ENCODE data around the gene POU2AF3. TPM values are rescaled to one million over a fixed set of nuclear protein-coding genes. Genes with fewer than 3 reads are reported as not detected.

Gene POU2AF3
- polyA plus RNA-seq, 2 of the 4 experiments (the other 2 are of a cell fraction): 0.63 to 2.9 TPM

- DNase-seq (ENCODE audit: low read depth in 1 of 2, low spot score in 1 of 2) (no peak), ATAC-seq (no peak), FAIRE-seq (no peak)
- 97% methylated on average over 10 of the region's 10 CpGs for WGBS (ENCODE audit: missing lambda C conversion rate)
- ChIA-PET CTCF (interaction anchor here (1.7 to 1.9 kb wide), 3 partner anchors 121 to 132 kb away, joined by 6 to 13 read pairs (median 7); no protein-coding TSS in a partner anchor), POLR2A (no interaction called here)
- Histone ChIP-seq H3K27ac (no peak overlapping the region), H3K4me3 (no peak overlapping the region), H3K4me1 (peaks cover 3% of the 10 kb centered on the region; the same call in 2 of the 3 replicates), H3K9me3 (no peaks in the 10 kb centered on the region), H3K4me2 (no peak overlapping the region)
- TF ChIP-seq RAD21 (conservative IDR thresholded peaks at IDR 0.05 in 1 of 2, IDR thresholded peaks at IDR 0.05 in 1 of 2): no peak
- TF ChIP-seq MYC (IDR thresholded peaks at IDR 0.05; ENCODE audit: borderline replicate concordance, low read length): no peak
- no peak for TF ChIP-seq KDM1A (IDR thresholded peaks at IDR 0.05; ENCODE audit: low read depth)
- no peak for TF ChIP-seq ZFP36 (IDR thresholded peaks at IDR 0.05; ENCODE audit: borderline replicate concordance, partially characterized antibody)
- TF ChIP-seq POLR2AphosphoS2 (conservative IDR thresholded peaks at IDR 0.05; ENCODE audit: low read length): no peak
- no peak for TF ChIP-seq ZC3H11A (IDR thresholded peaks at IDR 0.05)
- no peak for TF ChIP-seq HES2 (IDR thresholded peaks at IDR 0.05)
- TF ChIP-seq CHD4 (IDR thresholded peaks at IDR 0.05; ENCODE audit: borderline replicate concordance): no peak
- no peak for TF ChIP-seq TP53 (CRISPR knock-in tag; IDR thresholded peaks at IDR 0.05)
Measured at GRCh38 chr11:111297696-111298095, 650 bp upstream of the POU2AF3 start.

GRCh38 chr11:111299101-111300026, 1.0 kb downstream of the POU2AF3 start:
- DNase-seq (ENCODE audit: low read depth in 1 of 2, low spot score in 1 of 2) (peak; percentile 58 to 60), FAIRE-seq (no peak), ATAC-seq (peak; percentile 95 to 97)
- TF ChIP-seq HDAC2 (IDR thresholded peaks at IDR 0.05) (no peak), POLR2AphosphoS2 (conservative IDR thresholded peaks at IDR 0.05; ENCODE audit: low read length) (no peak), TFCP2L1 (CRISPR knock-in tag; IDR thresholded peaks at IDR 0.05) (no peak), CHD4 (IDR thresholded peaks at IDR 0.05; ENCODE audit: borderline replicate concordance) (no peak), MAZ (IDR thresholded peaks at IDR 0.05; ENCODE audit: borderline replicate concordance, low read depth, low read length) (no peak), EP300 (IDR thresholded peaks at IDR 0.05) (no peak), POLR2A (IDR thresholded peaks at IDR 0.05; ENCODE audit: low read length) (peak; percentile 25; the same call in 1 of the 2 replicates), NR3C1 (IDR thresholded peaks at IDR 0.05) (no peak), SREBF2 (IDR thresholded peaks at IDR 0.05) (no peak), PHF8 (IDR thresholded peaks at IDR 0.05; ENCODE audit: borderline replicate concordance, low read depth) (peak; percentile 39; the same call in 1 of the 2 replicates), CEBPB (IDR thresholded peaks at IDR 0.05) (no peak), FOSB (CRISPR knock-in tag; IDR thresholded peaks at IDR 0.05) (no peak), RAD21 (conservative IDR thresholded peaks at IDR 0.05 in 1 of 2, IDR thresholded peaks at IDR 0.05 in 1 of 2) (peak; percentile 39 to 56), SMC3 (IDR thresholded peaks at IDR 0.05) (peak; percentile 37; the same call in 2 of the 3 replicates), MAX (IDR thresholded peaks at IDR 0.05) (peak; percentile 44; the same call in 1 of the 2 replicates), KDM1A (IDR thresholded peaks at IDR 0.05; ENCODE audit: low read depth) (no peak)
- TF ChIP-seq, protein P1, sequence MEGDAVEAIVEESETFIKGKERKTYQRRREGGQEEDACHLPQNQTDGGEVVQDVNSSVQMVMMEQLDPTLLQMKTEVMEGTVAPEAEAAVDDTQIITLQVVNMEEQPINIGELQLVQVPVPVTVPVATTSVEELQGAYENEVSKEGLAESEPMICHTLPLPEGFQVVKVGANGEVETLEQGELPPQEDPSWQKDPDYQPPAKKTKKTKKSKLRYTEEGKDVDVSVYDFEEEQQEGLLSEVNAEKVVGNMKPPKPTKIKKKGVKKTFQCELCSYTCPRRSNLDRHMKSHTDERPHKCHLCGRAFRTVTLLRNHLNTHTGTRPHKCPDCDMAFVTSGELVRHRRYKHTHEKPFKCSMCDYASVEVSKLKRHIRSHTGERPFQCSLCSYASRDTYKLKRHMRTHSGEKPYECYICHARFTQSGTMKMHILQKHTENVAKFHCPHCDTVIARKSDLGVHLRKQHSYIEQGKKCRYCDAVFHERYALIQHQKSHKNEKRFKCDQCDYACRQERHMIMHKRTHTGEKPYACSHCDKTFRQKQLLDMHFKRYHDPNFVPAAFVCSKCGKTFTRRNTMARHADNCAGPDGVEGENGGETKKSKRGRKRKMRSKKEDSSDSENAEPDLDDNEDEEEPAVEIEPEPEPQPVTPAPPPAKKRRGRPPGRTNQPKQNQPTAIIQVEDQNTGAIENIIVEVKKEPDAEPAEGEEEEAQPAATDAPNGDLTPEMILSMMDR (IDR thresholded peaks at IDR 0.05): peak; percentile 37; the same call in 2 of the 3 replicates
- TF ChIP-seq, protein P2, sequence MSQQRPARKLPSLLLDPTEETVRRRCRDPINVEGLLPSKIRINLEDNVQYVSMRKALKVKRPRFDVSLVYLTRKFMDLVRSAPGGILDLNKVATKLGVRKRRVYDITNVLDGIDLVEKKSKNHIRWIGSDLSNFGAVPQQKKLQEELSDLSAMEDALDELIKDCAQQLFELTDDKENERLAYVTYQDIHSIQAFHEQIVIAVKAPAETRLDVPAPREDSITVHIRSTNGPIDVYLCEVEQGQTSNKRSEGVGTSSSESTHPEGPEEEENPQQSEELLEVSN (IDR thresholded peaks at IDR 0.05; ENCODE audit: borderline replicate concordance, low read depth): 0 out of 2 replicates have a peak, but pooled peaks have one; percentile 34
- H3K4me1 ChIP-seq: peaks cover 17% of the 10 kb centered on the region; the same call in 2 of the 3 replicates
- H3K9me3 ChIP-seq: no peaks in the 10 kb centered on the region
- POLR2A ChIA-PET: no interaction called here
- peak overlapping the region; percentile 96 for H3K4me3 ChIP-seq
- CTCF ChIA-PET: interaction anchor here (0.6 to 1.9 kb wide), 16 partner anchors 9 to 806 kb away, joined by 3 to 13 read pairs (median 4); no protein-coding TSS in a partner anchor
- peak overlapping the region; percentile 92 to 97 for H3K27ac ChIP-seq
- WGBS (ENCODE audit: missing lambda C conversion rate): 17% methylated on average over 13 of the region's 77 CpGs
- H3K4me2 ChIP-seq: peak overlapping the region; percentile 97
